Stimulated activated naive CD8-positive, alpha-beta T cell treated with anti-CD3 and anti-CD28 coated beads, Interleukin-15, Interleukin-2, amounts not matched to agents 100 U/mL and 50 U/mL, for 24 hours (primary cell): ENCODE results near the gene GABRD.
A peak's percentile ranks its signal among the peaks of the same experiment; 100 is the strongest.

Experiments used
- ATAC-seq: fragments of 150-1000 bp; cut with Tn5 transposase; one replicate; pipeline ENCODE4 v1.10.0; 2021
- DNase-seq: peaks from one replicate; pipeline ENCODE4 v3.0.0; 2021

GABRD gene

DNA sequence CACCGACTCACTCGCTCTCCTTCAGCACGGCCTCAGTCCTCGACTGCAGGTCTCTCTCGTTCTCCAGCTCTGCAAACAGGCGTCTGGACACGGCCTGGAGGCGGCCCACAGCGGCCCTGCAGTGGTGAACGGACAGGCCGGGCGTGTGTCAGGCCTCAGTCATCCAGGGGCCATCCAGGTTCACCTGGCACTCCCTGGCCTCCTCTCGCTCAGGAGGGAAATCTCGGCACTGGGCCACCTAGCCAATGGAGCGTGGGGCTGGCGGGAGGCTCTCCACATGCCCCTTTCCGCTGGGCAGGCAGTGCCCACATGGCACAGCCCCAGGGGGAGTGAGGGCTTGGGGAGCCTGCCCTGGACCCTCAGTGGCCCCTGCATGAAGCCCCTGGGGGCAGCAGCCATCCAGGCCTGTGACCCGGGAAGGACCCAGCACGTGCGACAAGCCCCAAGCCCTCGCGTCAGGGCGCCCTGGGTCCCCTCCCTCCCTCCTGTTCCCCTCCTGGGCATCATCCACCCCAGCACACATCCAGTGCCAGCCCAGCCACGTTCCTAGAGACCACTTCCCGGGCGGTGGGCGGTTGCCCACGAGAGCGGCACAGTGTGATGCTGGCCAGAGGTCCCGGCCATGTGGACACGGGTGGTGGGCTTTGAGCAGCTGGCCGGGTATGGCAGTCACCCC lies 33.6 kb upstream of the GABRD start:
- no peak for DNase-seq

DNA sequence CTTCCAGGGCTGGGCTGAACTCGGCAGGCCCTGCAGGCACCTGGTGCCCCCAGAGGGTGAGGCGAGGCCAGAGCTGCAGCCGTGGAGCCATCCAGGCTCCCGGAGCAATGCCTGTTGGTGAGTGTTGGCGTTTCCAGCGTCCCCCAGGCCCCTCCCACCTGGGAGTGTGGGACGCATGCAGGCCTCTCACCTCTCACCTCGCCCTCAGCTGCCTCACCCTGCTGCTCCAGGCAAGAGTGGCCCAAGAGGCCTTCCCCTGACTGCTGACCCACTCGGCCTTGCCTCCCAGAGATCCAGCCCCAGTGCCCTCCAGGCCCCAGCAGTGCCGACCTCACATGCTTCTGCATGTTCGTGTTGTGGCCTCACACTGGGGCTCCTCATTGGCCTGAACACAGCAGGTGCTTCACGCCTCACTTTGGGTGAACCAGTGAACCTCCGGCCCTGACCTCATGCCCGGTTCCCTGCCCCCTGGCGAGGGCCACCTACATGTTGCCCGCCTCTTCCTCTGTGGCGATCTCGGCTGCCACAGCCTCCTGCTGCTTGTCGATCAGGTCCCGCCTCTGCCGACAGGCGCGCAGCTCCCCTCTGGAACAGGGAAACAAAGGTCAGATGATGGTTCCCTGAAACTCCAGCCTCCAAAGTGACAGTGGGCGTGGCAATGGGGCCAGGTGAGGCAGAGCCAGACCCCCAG lies 32.5 kb upstream of the GABRD start:
- no peak for DNase-seq
- no peak for ATAC-seq

More for the DNA sequence above, 33.6 kb upstream of the GABRD start:
- ATAC-seq = no peak

DNA sequence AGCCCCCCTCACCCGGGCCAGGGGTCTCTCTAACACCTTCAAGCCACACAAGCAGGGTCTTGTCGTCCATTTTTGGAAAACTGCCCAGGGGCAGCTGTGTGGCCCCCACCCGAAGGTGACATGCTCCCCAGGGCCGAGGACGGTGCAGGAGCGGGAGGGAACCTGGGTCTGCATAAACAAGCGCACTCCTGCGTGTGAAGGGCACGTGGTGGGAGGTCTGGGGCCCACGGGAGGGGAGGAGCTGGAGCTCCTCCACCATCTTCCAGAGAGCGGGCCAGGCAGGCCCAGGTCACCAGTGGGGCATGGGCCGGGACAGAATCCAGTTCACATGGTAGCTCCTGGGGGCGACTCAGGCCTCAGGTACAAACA lies 32.0 kb upstream of the GABRD start:
- ATAC-seq (no peak), DNase-seq (no peak)

DNA sequence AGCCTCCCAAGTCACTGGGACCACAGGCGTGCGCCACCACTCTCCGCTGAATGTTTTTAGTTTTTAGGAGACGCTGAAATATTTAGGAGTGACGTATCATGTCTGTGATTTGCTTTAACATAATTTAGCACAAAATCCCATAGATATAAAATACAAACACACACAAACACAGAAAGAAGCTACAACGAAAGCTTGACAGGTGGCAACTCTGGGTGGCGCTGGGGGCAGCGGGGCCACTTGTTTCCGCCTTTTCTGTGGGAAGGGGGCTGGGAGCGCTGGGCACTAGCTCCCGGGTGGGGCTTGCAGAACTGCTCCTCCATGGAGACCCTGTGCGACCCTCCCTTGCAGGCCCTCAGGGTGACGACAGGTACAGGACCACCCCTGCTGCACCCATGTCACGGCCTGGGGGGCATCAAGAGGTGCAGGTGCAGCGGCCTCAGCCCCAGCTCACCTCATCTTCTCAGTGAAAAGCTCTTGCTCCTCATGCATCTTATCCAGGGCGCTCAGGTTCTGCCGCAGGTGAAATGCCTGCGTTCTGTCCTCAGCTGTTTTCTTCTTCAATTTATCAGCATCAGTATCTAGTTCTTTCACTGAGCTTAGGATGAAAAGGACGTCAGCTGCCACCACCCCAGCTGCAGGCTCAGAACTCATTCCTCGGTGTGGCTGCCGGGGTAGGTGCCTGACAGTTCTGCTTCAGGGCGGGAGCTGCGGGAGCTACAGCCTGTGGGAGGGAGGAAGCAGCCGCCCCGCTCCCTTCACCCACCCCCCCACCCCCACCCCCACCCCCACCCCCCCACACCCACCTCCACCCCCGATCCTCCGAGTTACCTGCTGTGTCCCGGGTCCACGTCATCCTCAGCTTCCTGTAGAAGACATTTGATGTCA lies 30.8 kb upstream of the GABRD start:
- ATAC-seq = no peak

DNA sequence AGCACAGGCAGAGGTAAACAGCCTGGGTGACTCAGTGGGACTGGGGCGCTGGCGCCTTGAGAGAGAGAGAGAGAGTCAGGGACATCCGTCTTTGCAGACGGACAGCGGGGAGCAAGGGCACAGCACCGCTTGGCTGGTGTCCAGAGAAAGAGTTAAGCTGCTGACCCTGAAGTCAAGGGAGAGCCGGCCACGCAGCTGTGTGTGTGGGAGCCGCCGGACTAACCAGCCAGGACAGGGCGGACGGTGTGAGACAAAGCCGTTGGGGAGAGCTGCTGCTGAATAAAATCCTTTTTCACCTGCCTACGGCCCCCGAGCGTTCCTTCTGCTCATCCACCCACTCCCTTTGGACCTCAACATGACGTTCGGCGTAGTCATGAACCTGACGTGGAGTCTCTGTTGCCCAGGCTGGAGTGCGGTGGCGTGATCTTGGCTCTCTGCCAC lies 30.0 kb upstream of the GABRD start:
- DNase-seq (no peak), ATAC-seq (no peak)

More for the DNA sequence above, 30.8 kb upstream of the GABRD start:
- no peak for DNase-seq

DNA sequence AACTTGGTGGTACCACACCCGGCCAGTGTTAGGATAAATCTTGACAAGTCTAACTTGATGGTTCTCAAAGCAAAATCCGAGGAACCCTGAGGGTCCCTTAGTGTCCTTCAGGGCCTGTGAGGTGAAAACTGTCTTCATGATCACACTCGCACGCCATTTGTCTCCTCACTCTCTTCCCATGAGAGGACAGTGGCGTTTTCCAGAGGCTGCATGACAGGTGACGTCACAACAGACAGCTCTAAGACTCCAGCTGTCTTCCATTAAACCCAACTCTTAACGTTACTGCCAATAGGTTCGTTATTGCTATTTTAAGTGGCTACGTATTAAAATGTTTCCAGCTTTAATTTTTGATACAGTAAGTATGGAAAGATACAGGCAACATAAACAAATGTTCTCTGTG lies 29.4 kb upstream of the GABRD start:
- no peak for DNase-seq
- no peak for ATAC-seq

DNA sequence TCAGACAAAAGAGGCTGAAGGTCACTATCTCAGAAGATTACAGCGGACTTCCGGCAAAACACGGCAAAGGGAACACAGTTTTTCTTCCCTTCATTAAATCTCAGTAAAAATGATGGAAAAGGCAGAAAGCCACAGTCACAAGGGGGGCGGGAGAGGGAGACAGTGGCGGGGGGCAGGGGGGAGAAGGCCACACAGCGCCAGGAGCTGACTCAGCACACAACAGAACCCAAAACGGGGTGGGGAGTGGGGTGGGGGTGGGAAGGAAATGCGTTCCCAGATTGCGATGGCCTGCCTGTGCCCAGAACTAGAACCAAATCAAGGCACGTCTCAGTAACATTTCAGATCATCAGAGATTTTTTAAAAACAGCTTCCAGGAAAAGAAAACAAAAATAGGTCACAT lies 28.9 kb upstream of the GABRD start:
- DNase-seq = no peak
- ATAC-seq = no peak

DNA sequence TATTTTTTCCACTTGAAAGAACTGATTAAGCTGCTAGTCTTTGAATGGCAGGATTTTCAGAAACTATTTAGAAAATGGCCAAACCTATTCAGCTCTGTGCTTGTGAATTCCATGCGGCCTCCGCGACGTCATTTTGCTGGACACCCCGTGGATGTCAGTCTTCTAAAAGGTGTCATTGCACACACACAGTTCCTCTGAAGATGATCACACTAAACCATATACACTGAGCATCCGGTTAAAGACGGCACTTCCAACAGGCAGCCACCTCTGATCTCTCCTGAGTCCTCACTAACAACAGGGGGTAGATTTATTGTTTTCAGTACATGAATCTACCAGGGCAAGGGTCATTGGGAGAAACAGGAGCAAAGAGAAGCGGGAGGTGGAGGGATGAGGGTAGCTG lies 24.6 kb upstream of the GABRD start:
- DNase-seq (no peak), ATAC-seq (no peak)

DNA sequence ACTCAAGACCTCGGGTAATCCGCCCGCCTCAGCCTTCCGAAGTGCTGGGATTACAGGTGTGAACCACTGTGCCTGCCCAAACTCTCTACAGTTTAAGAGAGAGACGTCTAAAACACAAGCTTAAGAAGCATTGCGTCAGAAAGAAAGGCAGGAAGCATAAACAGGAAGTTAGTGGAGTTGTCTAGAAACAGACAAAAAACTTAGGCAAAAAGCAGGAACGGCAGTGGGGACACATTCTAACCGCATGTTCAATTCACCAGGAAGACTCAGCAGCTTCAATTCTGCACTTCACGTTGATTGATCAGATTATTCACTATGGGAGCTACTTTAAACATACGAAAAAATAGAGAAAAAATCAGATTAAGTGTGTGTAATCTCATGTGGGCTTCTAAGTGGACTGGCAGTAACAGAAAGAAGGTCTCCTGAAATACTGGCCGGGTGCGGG lies 22.9 kb upstream of the GABRD start:
- DNase-seq (no peak), ATAC-seq (no peak)

DNA sequence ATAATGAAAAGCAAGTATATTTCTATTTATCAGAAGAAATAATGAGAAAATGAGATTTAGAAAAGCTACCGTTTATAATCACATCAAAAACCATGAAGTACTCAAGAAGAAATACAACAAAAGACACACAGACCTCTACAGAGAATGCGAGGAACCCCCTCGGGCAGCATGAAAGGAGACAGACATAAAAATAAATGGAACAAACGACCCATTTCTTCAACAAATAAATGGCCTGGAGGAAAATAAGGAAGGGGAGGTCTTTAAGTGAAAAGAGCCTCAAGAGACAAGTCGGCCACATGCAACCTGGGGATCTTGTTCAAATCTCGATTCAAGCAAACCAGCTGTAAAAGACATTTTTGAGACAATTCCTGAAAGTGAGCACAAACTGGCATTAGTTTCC lies 21.6 kb upstream of the GABRD start:
- ATAC-seq = no peak
- DNase-seq = no peak

DNA sequence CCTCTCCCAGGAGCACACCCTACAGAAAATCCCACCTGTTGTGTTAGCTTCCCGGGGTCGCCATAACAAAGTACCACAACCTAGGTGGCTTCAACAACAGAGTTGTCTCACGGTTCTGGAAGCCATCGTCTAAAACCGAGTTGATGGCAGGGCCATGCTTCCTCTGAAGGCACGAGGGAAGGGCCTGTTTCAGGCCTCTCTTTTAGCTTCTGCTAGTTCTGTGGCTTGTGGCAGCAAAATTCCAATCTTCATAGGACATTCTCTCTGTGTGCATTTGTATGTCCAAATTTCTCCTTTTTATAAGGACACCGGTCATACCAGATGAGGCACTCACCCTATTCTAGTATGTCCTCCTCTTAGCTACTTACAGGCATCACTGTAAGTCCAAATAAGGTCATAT lies 18.7 kb upstream of the GABRD start:
- DNase-seq = no peak
- no peak for ATAC-seq

DNA sequence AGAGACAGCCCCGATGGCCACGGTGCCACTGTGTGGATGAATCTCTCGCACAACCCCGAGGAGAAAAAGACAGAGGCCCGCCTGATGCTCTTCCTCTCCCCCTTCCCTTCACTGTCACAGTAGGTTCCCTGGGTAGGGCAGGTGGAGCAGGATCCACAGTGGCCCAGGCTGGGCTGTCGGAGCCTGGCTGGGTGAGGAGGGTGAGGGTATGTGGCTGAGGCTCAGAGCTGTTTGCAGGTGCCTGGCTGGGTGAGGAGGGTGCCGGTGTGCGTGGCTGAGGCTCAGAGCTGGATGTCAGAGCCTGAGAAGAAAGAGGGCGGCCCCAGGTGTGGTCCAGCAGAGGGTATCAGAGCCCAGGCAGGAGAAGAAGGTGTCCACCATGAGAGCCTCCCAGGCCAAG lies 18.3 kb upstream of the GABRD start:
- no peak for DNase-seq
- no peak for ATAC-seq

DNA sequence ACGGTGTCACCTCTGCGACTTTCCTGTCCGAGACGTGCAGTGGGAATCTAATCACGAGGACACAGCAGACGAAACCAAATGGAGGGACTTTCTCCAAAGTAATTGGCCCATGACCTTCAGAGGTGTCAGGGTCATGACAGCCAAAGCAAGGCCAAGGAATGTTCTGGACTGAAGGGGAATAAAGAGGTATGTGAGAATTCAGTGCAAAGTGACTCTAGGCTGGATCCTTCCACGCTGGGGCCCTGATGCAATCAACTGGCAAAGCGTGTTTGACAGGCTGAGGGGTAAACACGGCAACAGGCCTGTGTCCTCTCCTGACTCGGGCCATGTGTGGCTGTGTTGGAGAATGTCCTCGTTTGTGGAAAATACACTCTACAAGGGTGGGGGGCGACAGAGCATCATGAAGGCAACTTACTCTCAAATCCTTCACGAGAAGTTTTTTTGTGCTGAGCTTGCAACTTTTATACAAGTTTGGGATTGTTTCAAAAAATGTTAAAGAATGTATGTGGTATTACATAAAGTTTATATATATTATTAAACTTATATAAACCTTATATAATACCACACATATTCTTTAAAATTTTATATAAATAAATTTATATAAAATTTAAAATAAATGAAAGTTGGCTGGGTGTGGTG lies 17.3 kb upstream of the GABRD start:
- ATAC-seq = no peak

DNA sequence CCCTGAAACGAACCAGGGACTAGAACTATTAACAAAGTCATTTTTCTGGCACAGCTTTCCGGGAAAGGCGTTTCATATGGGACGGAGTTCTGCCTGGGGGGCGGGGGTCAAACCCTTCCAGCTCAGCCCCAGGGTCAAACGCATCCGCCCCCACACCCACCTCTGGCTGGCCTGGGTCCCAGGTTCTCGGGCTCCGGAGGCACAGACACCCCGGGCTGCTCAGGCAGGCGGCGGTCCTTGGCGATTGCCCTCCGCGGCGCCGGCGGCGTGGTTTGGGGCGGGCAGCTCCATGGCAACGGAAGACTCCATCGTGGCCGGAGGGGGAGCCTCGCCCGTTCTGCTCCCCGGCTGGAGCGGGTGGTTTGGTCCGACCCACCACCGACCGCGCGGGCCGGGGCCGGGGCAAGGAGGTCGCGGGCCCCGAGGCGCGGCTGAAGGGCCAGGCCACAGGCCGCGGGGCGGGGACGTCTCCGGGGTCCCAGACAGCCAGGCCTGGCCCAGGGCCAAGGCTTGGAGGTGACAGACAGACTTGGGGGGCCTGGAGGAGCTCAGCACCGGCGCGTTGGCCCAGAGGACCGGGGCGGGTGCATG lies 15.5 kb upstream of the GABRD start, which contains the start of gene CFAP74:
Gene CFAP74, minus strand, starts transcription at position 246 of the 591 bp plus-strand sequence. CDS start 12,830 bp downstream, outside the sequence.
- peak; percentile 49 for ATAC-seq
- peak; percentile 40 for DNase-seq

More for the DNA sequence above, 17.3 kb upstream of the GABRD start:
- DNase-seq = no peak

DNA sequence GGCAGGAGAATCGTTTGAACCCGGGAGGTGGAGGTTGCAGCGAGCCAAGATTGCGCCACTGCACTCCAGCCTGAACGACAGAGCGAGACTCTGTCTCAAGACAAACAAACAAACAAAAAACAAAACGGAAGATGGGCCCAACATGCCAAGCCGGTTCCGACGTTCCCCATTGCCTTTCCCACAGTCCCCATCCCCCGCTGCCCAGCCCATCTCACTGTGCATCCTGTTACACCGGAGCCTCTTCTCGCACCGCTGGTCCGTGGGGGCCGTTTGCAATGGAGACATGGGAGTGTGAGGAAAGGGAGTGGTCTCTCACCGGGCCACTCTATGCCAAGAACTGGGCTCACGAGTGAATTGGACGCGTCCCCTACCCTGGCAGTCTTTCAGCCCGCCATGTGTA lies 14.3 kb upstream of the GABRD start:
- ATAC-seq (no peak), DNase-seq (no peak)

DNA sequence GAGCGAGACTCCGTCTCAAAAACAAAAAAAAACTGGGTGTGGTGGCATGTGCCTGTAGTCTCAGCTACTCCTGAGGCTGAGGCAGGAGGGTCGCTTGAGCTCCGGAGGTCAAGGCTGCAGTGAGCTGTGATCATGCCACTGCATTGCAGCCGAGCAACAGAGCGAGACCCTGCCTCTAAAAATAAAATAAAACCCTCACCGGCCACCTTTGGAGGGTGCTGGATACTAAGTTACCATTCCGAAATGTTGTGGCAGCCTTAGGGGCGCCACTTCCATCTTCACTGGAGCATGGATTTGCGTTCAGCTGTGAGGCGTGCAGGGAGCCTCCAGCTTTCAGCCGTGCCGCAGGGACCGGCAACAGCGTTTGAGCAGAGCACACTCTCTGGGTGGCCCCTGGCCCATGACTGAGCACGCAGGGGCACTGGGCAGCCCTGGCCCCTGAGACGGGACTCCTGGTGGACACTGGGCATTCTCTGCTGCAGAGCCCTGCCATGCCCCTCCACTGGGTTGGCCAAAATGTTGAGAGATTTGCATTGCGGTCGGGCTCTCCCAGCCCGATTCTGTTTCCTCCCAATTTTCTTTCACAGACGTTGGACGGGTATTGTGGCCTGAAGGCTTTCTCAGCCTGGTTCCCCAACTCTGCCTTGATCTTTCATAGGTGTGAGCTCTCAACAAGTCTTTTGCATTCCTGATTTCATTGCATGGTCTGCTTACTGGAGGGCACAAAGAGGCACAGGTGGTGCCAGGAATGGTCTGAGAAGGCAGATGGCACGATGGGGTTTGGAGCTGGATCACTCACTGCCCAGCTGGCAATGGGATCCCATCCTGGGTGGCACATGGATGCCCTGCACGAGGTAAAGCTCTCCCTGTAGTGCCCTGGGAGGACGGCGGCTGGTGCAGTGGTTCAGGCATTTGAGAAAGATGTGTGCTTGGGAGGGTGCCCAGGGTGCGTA lies 9.8 kb upstream of the GABRD start:
- no peak for DNase-seq
- no peak for ATAC-seq

DNA sequence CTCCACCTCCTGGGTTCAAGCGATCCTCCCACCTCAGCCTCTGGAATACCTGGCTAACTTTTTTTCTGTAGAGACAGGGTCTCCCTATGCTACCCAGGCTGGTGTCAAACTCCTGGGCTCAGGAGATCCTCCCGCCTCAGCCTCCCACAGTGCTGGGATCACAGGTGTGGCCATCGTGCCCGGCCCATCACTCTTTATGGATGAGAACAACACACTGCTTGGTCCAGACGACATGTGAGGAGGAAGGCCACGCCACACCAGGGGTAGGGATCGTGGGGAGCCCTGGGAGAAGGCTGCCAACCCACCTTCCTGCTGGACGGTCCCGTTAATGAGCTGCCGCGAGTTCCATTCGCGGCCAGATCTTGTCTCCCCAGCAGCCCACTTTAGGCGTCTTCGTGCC lies 5.0 kb upstream of the GABRD start:
- DNase-seq (no peak), ATAC-seq (no peak)

DNA sequence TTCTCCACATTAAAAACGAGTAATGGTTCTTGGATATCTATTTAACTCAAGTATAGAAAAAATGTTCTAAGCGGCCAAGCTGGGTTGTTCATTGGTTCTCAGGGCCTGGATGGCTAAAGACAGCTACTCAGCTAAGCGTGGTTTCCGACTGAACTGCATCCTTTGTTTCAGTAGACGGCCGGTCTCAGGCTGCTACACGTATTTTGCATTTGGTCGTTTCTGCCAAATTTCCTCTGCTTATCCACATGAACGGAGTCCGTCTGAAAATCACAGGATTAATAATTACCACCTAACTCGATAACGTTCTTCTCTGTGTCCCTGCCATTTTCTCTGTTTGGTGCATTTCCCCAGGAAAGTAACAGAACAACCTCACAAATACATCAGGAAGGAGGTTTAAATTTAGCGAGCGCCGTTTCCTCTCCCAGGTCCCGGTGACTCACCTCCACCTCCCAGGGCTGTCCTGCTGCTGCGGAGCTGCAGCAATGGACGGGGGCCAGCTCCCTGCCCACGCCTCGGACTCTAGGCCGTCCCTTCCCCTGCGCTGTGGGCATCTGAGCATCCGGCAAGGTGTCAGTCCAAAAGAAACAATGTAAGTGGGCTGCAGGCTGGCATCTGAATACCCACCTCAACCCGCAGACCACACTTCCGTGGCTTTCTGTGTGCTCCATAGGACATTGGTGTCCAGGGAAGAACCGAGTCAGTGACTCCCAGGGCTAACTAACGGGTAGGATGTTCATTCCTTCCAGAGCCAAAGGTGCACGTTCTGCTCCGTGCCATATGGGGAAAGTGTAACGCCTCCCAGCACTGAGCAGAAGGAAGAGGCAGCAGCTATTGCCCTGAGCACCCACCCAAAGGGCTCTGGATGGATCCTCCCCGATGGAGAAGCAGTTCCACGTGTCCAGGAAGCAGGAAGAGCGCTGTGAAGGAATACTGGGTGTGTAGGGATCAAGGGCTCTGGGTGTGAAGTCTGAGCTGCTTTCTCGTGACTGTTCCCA lies 4.1 kb upstream of the GABRD start:
- DNase-seq (no peak), ATAC-seq (no peak)

DNA sequence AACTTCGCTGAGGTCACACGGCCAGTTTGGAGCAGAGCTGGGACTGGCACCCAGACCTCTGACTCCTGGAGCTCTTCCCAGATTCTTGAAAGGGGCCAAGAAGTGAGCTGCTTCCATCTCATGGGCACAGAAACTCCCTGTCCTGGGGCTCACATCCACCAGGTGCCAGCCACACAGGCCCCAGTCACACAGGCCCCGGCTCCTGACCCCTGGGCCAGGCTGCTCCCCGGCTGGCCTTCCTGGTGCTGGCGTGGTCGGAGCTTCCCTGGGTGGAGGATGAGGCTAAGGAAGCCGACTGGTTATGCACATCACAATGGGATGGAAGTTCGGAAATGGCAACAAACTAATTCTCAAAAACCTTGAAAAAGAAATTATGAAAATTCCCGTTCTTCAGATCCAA lies 3.0 kb upstream of the GABRD start:
- ATAC-seq (no peak), DNase-seq (no peak)
